Uterine smooth muscle cell (primary cell): Measurements from ENCODE around the gene KCNF1. TPM values are rescaled to one million over a fixed set of nuclear protein-coding genes. Genes with fewer than 3 reads are reported as not detected.

Source experiments
- total RNA-seq: library from RNA; depleted of rRNA; stranded (reverse); fragments of >200 nt; gene quantifications from 2 replicates; pipeline ENCODE4 v1.2.3, GENCODE V29; 2014

The KCNF1 gene
- under 0.01 TPM in 1 of 2 replicates, not detected in the other for total RNA-seq

GRCh38 chr2:10911291-10912075, at the start of gene KCNF1:
TSS of gene KCNF1 (plus strand) at chr2:10911934. CDS start at chr2:10912427, 493 bp downstream.

Other genes starting within 250 kb of the KCNF1 start
- 38.7 and 43.2 TPM in 2 replicates for gene NOL10, start 222.0 kb upstream of the KCNF1 start, total RNA-seq
- gene ATP6V1C2, start 190.3 kb upstream of the KCNF1 start, total RNA-seq, result under 0.01 TPM in 1 of 2 replicates, not detected in the other
- gene PDIA6, start 99.1 kb upstream of the KCNF1 start, total RNA-seq, result 586 and 820 TPM in 2 replicates
- 23.5 and 37.4 TPM in 2 replicates for gene SLC66A3, start 243.5 kb downstream of the KCNF1 start, total RNA-seq